HepG2 (cell line): ENCODE data around the gene EGFR. TPM values are rescaled to one million over a fixed set of nuclear protein-coding genes. Genes with fewer than 3 reads are reported as not detected.

Experiments
- ATAC-seq: fragments of 200-7000 bp; cut with Tn5 transposase; 3 replicates; pipeline ENCODE4 v1.9.1; 2020; ENCODE audit warnings: mild to moderate bottlenecking, moderate library complexity
- BruUV-seq: library from RNA; stranded (reverse); fragments of 400-500 nt; replicated peaks from 2 replicates; lab custom pipeline; 2021; lab: Mats Ljungman, UMichigan
- CTCF ChIA-PET: fragments of 300-600 bp; formaldehyde crosslinking; extraction: SDS; loops from one replicate; lab custom pipeline; 2021; ENCODE audit warnings: low total read pairs, inconsistent platforms, low intra/inter-chr PET ratio; lab: Yijun Ruan, JAX
- POLR2A ChIA-PET: fragments of 350-600 bp; sonication (Branson Sonifier 250); formaldehyde crosslinking; loops from one replicate; lab custom pipeline; 2020; ENCODE audit warnings: antibody characterized with exemption, inconsistent platforms; lab: Yijun Ruan, JAX
- DNase-seq: peaks from one replicate; pipeline ENCODE4 v3.0.0-alpha.2; 2015; ENCODE audit warnings: low spot score
- FAIRE-seq: peaks from 3 replicates; lab custom pipeline; 2011; peaks lifted over from hg19 to GRCh38; lab: Jason Lieb, UNC
- H2AFZ ChIP-seq: one replicate; pipeline ENCODE4 v1.6.1; 2011; ENCODE audit warnings: low read length, inconsistent platforms
- H3K27ac ChIP-seq: fragments of 300-600 bp; 3 replicates; pipeline ENCODE4 v1.8.0; 2011; ENCODE audit warnings: mixed run types, mild to moderate bottlenecking, mixed read lengths, low read length, inconsistent platforms; ENCODE audit not compliant: insufficient read depth; ENCODE audit errors: extremely low read length
- H3K27me3 ChIP-seq, 2 experiments: fragments of 200-600 bp in 1 of 2; 2 replicates in 1 of 2; 3 replicates in 1 of 2; pipeline versions ENCODE4 v1.6.0 to v1.8.0; 2011; ENCODE audit warnings: low read length in 2 of 2, mild to moderate bottlenecking in 2 of 2, moderate library complexity in 2 of 2, inconsistent platforms in 1 of 2; ENCODE audit not compliant: insufficient read depth in 2 of 2, control insufficient read depth in 1 of 2
- H3K36me3 ChIP-seq, 2 experiments: fragments of 200-600 bp in 1 of 2; replicated peaks in 1 of 2; 2 replicates in 1 of 2; 3 replicates in 1 of 2; pipeline versions ENCODE4 v1.5.1 to v1.8.0; 2011; ENCODE audit warnings: low read length in 2 of 2, inconsistent platforms in 1 of 2; ENCODE audit not compliant: insufficient read depth in 2 of 2, control insufficient read depth in 1 of 2
- H3K4me1 ChIP-seq: 2 replicates; pipeline ENCODE4 v1.5.1; 2012; ENCODE audit warnings: low read length, inconsistent platforms; ENCODE audit not compliant: insufficient read depth
- H3K4me2 ChIP-seq: 2 replicates; pipeline ENCODE4 v1.6.0; 2011; ENCODE audit warnings: low read depth, low read length, inconsistent platforms
- H3K4me3 ChIP-seq, 3 experiments: fragments of 200-600 bp in 1 of 3; sonication (generic), shearing (Covaris generic) in 1 of 3; replicated peaks in 1 of 3; 2 replicates each; pipeline ENCODE4 v1.5.1; 2011 to 2016; ENCODE audit warnings: low read length in 3 of 3, inconsistent platforms in 2 of 3, low read depth in 2 of 3, mild to moderate bottlenecking in 2 of 3, control low read depth in 1 of 3, mixed read lengths in 1 of 3; ENCODE audit not compliant: insufficient read depth in 1 of 3
- H3K79me2 ChIP-seq: one replicate; pipeline ENCODE4 v1.6.1; 2011; ENCODE audit warnings: low read length, inconsistent platforms; ENCODE audit not compliant: insufficient read depth
- H3K9ac ChIP-seq: 2 replicates; pipeline ENCODE4 v1.6.0; 2011; ENCODE audit warnings: mild to moderate bottlenecking, low read depth, low read length, inconsistent platforms; ENCODE audit not compliant: insufficient read depth
- H3K9me3 ChIP-seq: 2 replicates; pipeline ENCODE4 v1.5.1; 2012; ENCODE audit warnings: mild to moderate bottlenecking, low read length
- H4K20me1 ChIP-seq: 2 replicates; pipeline ENCODE4 v1.6.0; 2011; ENCODE audit warnings: inconsistent platforms, mild to moderate bottlenecking, low read length, moderate library complexity; ENCODE audit not compliant: insufficient read depth
- MED1 ChIP-seq: sonication (generic); formaldehyde crosslinking; IDR thresholded peaks from 2 replicates; pipeline ENCODE4 v1.4.0; 2020; ENCODE audit warnings: missing genetic modification reagents
- PBX2 ChIP-seq: IDR thresholded peaks from 2 replicates; pipeline ENCODE4 v1.6.1; 2016; ENCODE audit warnings: control low read depth
- SIN3A ChIP-seq: IDR thresholded peaks from 2 replicates; pipeline ENCODE4 v1.6.1; 2011; ENCODE audit warnings: low read depth, mild to moderate bottlenecking, control low read depth, low read length, borderline replicate concordance
- XBP1 ChIP-seq: sonication (generic); formaldehyde crosslinking; IDR thresholded peaks from 2 replicates; pipeline ENCODE4 v1.5.0; 2020; ENCODE audit warnings: missing genetic modification reagents
- ZFY ChIP-seq: sonication (generic); formaldehyde crosslinking; IDR thresholded peaks from 2 replicates; pipeline ENCODE4 v1.4.0; 2020; ENCODE audit warnings: missing genetic modification reagents
- ZIK1 ChIP-seq: sonication (generic); formaldehyde crosslinking; IDR thresholded peaks from 2 replicates; pipeline ENCODE4 v1.5.0; 2020; ENCODE audit warnings: mild to moderate bottlenecking, low read depth, missing genetic modification reagents, borderline replicate concordance
- ZNF274 ChIP-seq: sonication (generic); formaldehyde crosslinking; IDR thresholded peaks from 2 replicates; pipeline ENCODE4 v1.5.1; 2020; ENCODE audit warnings: mild to moderate bottlenecking, missing genetic modification reagents
- ZNF431 ChIP-seq: sonication (generic); formaldehyde crosslinking; IDR thresholded peaks from 2 replicates; pipeline ENCODE4 v1.9.0; 2022; ENCODE audit warnings: missing genetic modification reagents, low read depth, mild to moderate bottlenecking, borderline replicate concordance
- WGBS: methylation state at CpG from one replicate; pipeline ENCODE4 v1.1.6; 2017; ENCODE audit warnings: low lambda C conversion rate; 5-methylcytosine and 5-hydroxymethylcytosine counted together
- in situ Hi-C: cut with HindIII; loops from 2 replicates; pipeline ENCODE4 v1.10.0; 2017; ENCODE audit warnings: low pct_unique_long_range_greater_than_20kb; ENCODE audit not compliant: extremely low pct_ligation_motif_present
- intact Hi-C: fragments of 100-400 bp; cut with micrococcal nuclease; formaldehyde crosslinking; loops from one replicate; pipeline ENCODE4 v1.10.0; 2022; ENCODE audit not compliant: unreplicated experiment
- polyA plus RNA-seq, 8 experiments: library from polyadenylated mRNA; depleted of rRNA in 3 of 8; stranded (reverse) in 7 of 8; unstranded in 1 of 8; fragments of >200 nt; fragmentation: Illumina TruSeq in 4 of 8; extraction: Trizol in 4 of 8; gene quantifications; 2 replicates each; pipeline versions ENCODE4 v1.2.1 to v1.2.3, GENCODE V29; 2011 to 2016; ENCODE audit warnings: low read depth in 4 of 8, missing spikeins in 1 of 8, mixed read lengths in 1 of 8; ENCODE audit not compliant: insufficient read depth in 1 of 8
- total RNA-seq, 5 experiments: library from RNA; depleted of rRNA; stranded (reverse); fragments of >200 nt; fragmentation: Illumina TruSeq; extraction: Trizol; gene quantifications; 2 replicates each; pipeline ENCODE4 v1.2.3, GENCODE V29; 2016; ENCODE audit warnings: low read depth in 1 of 5

Gene EGFR
- total and polyA plus RNA-seq, 2 of the 13 experiments (the other 11 are each of a cell fraction or from before 2014, with no cell fraction given), result 7.0 to 10.0 TPM

- TF ChIP-seq PBX2 (no peak), ZNF431 (CRISPR knock-in tag) (no peak)
Observed at GRCh38 chr7:55006499-55006898, 12.3 kb upstream of the EGFR start (continued).

GRCh38 chr7:55013851-55014250 is 5.0 kb upstream of the EGFR start:
- 17% methylated on average over 1 of the region's 1 CpG for WGBS
- H3K4me3 ChIP-seq, result no peak overlapping the region
- FAIRE-seq (no peak), ATAC-seq (no peak), DNase-seq (no peak)
- no peak overlapping the region for H3K4me2 ChIP-seq
- H3K9me3 ChIP-seq, result no peaks in the 10 kb centered on the region
- in situ Hi-C loops (no loop called here), intact Hi-C loops (loop anchor here (10.0 kb wide), 1 partner anchor 121 kb away; no protein-coding TSS in a partner anchor)
- no peaks in the 10 kb centered on the region for H3K79me2 ChIP-seq
- no peaks in the 10 kb centered on the region for H4K20me1 ChIP-seq
- no peak overlapping the region for H2AFZ ChIP-seq
- TF ChIP-seq ZFY (no peak), MED1 (CRISPR knock-in tag) (no peak), SIN3A (no peak), XBP1 (no peak), ZNF274 (CRISPR knock-in tag) (no peak), ZIK1 (CRISPR knock-in tag) (no peak)
- BruUV-seq, result no TSS peak
- peaks cover 6 to 32% of the 10 kb centered on the region in 2 experiments for H3K27me3 ChIP-seq
- no peaks in the 10 kb centered on the region for H3K36me3 ChIP-seq
- POLR2A ChIA-PET, result no interaction called here
- no peak overlapping the region for H3K9ac ChIP-seq
- CTCF ChIA-PET, result no interaction called here
- peaks cover 25% of the 10 kb centered on the region for H3K4me1 ChIP-seq
- no peak overlapping the region for H3K27ac ChIP-seq
